SIG-M5 (cell line): ENCODE results near the gene DPP9.

Experiments
- DNase-seq: peaks from one replicate; lab custom pipeline; 2025; lab: John Stamatoyannopoulos, UW

Gene DPP9

GRCh38 chr19:4654437-4655361, 68.9 kb downstream of the DPP9 start:
- DNase-seq, result no peak

GRCh38 chr19:4653793-4654436, 69.7 kb downstream of the DPP9 start:
- no peak for DNase-seq

- DNase-seq, result no peak
Observed at GRCh38 chr19:4652075-4652474, 71.6 kb downstream of the DPP9 start.

GRCh38 chr19:4650159-4650558, 73.5 kb downstream of the DPP9 start:
- no peak for DNase-seq

GRCh38 chr19:4649392-4650047, 74.1 kb downstream of the DPP9 start:
- no peak for DNase-seq

- no peak for DNase-seq
Observed at GRCh38 chr19:4647676-4648644, 75.7 kb downstream of the DPP9 start.

- DNase-seq, result no peak
Observed at GRCh38 chr19:4645718-4646117, 77.9 kb downstream of the DPP9 start.

- no peak for DNase-seq
Observed at GRCh38 chr19:4642625-4643024, 81.0 kb downstream of the DPP9 start.

GRCh38 chr19:4641132-4641531, 82.5 kb downstream of the DPP9 start:
- no peak for DNase-seq

- no peak for DNase-seq
Observed at GRCh38 chr19:4640247-4641000, 83.2 kb downstream of the DPP9 start.

- no peak for DNase-seq
Observed at GRCh38 chr19:4639531-4640246, 84.0 kb downstream of the DPP9 start.

- DNase-seq, result peak; percentile 92
Observed at GRCh38 chr19:4638828-4639530, 84.7 kb downstream of the DPP9 start, which contains the start of gene TNFAIP8L1. TNFAIP8L1 (plus strand) TSS chr19:4639516; CDS start chr19:4651870, 12,354 bp downstream.

- DNase-seq, result no peak
Observed at GRCh38 chr19:4638317-4638716, 85.3 kb downstream of the DPP9 start.

GRCh38 chr19:4636761-4637160, 86.9 kb downstream of the DPP9 start:
- no peak for DNase-seq

- no peak for DNase-seq
Observed at GRCh38 chr19:4636151-4636717, 87.4 kb downstream of the DPP9 start.

GRCh38 chr19:4635754-4636116, 87.9 kb downstream of the DPP9 start:
- no peak for DNase-seq

- DNase-seq, result peak; percentile 35
Observed at GRCh38 chr19:4633140-4633967, 90.3 kb downstream of the DPP9 start.
